Mucosa of gallbladder (tissue), 1 donor: ENCODE results near the gene LRRC8A. TPM values are rescaled to one million over a fixed set of nuclear protein-coding genes. Genes with fewer than 3 reads are reported as not detected.

Experiments used
- total RNA-seq: library from RNA; stranded (reverse); gene quantifications from one replicate; pipeline ENCODE4 v1.2.1, GENCODE V29; 2021
- donor health status: DM: no; HTN: no; CAD: no.

The LRRC8A gene
- total RNA-seq, 1 donor from 2014 or later, result 61.8 TPM

Other genes starting within 250 kb of the LRRC8A start
- 56.7 TPM for gene DYNC2I2, start 225.3 kb upstream of the LRRC8A start, total RNA-seq
- 198 TPM for gene SET, start 192.9 kb upstream of the LRRC8A start, total RNA-seq
- gene PKN3, start 179.6 kb upstream of the LRRC8A start, total RNA-seq, result 9.4 TPM
- 66.2 TPM for gene ZDHHC12, start 158.0 kb upstream of the LRRC8A start, total RNA-seq
- 52.2 TPM for gene ZER1, start 110.2 kb upstream of the LRRC8A start, total RNA-seq
- gene TBC1D13, start 94.9 kb upstream of the LRRC8A start, total RNA-seq, result 31.0 TPM
- 29.8 TPM for gene ENDOG, start 63.6 kb upstream of the LRRC8A start, total RNA-seq
- gene SPOUT1, start 52.3 kb upstream of the LRRC8A start, total RNA-seq, result 55.0 TPM
- 9.7 TPM for gene KYAT1, start 183 bp upstream of the LRRC8A start, total RNA-seq
- gene PHYHD1, start 38.8 kb downstream of the LRRC8A start, total RNA-seq, result 14.6 TPM
- gene DOLK, start 65.5 kb downstream of the LRRC8A start, total RNA-seq, result 18.2 TPM
- gene NUP188, start 65.6 kb downstream of the LRRC8A start, total RNA-seq, result 28.2 TPM
- gene SH3GLB2, start 146.2 kb downstream of the LRRC8A start, total RNA-seq, result 186 TPM
- 67.3 TPM for gene MIGA2, start 154.5 kb downstream of the LRRC8A start, total RNA-seq
- 22.3 TPM for gene DOLPP1, start 199.0 kb downstream of the LRRC8A start, total RNA-seq
- 83.8 TPM for gene CRAT, start 228.7 kb downstream of the LRRC8A start, total RNA-seq
- gene PTPA, start 229.3 kb downstream of the LRRC8A start, total RNA-seq, result 126 TPM